ENCODE measurements around the gene SYF2.

Gene SYF2

GRCh38 chr1:25184001-25184762, 48.1 kb downstream of the SYF2 start:
- Histone ChIP-seq H3K9ac (ENCODE audit: low read depth, low read length, poor library complexity) (no peak overlapping the region), H3K79me1 (ENCODE audit: low read depth, low read length) (peaks cover 1% of the 10 kb centered on the region), H3K4me2 (ENCODE audit: insufficient read depth, low read length, poor library complexity, severe bottlenecking) (no peak overlapping the region), H3K36me3 (replicated peaks in 1 of 2; ENCODE audit: control insufficient read depth in 2 of 2, insufficient read depth in 2 of 2, low read length in 2 of 2) (no peaks in the 10 kb centered on the region), H3K4me1 (ENCODE audit: control insufficient read depth in 2 of 2, insufficient read depth in 1 of 2, low read depth in 1 of 2, low read length in 2 of 2) (no peaks in the 10 kb centered on the region), H2BK120ac (ENCODE audit: low read depth, low read length) (no peak overlapping the region), H3K18ac (ENCODE audit: low read length) (no peak overlapping the region), H3K4me3 (ENCODE audit: low read length in 2 of 2) (no peak overlapping the region), H2AFZ (ENCODE audit: low read length) (no peak overlapping the region), H3K4ac (ENCODE audit: low read length) (no peak overlapping the region), H4K91ac (ENCODE audit: low read depth, low read length, poor library complexity) (peak overlapping the region; percentile 46), H3K14ac (ENCODE audit: low read length) (no peak overlapping the region), H3K9me3 (replicated peaks in 1 of 2; ENCODE audit: control insufficient read depth in 2 of 2, insufficient read depth in 1 of 2, low read depth in 1 of 2, low read length in 2 of 2) (no peaks in the 10 kb centered on the region), H2BK5ac (ENCODE audit: low read length) (peak overlapping the region; percentile 67), H3K23ac (ENCODE audit: low read depth, low read length, poor library complexity) (no peak overlapping the region), H2BK15ac (ENCODE audit: low read length) (no peak overlapping the region), H2AK5ac (ENCODE audit: low read depth, low read length) (peak overlapping the region; percentile 61), H3K27me3 (ENCODE audit: control insufficient read depth in 3 of 3, insufficient read depth in 3 of 3, low read depth in 1 of 3, low read length in 3 of 3) (peaks cover 0 to 21% (median 0%) of the 10 kb centered on the region in 3 experiments), H2BK12ac (ENCODE audit: low read length) (no peak overlapping the region), H4K8ac (ENCODE audit: low read depth, low read length) (no peak overlapping the region), H3K27ac (replicated peaks; ENCODE audit: low read length) (no peak overlapping the region)
- WGBS, 2 donors (ENCODE audit: extremely low coverage in 2 of 2, insufficient read length in 2 of 2, insufficient replicate concordance in 1 of 2), result no CpG with 5 or more reads among the region's 13 CpGs
- DNase-seq (ENCODE audit: low spot score), result no peak

- Histone ChIP-seq H3K4me1 (ENCODE audit: control insufficient read depth in 2 of 2, insufficient read depth in 1 of 2, low read depth in 1 of 2, low read length in 2 of 2) (no peaks in the 10 kb centered on the region), H3K79me1 (ENCODE audit: low read depth, low read length) (peaks cover 1% of the 10 kb centered on the region), H3K23ac (ENCODE audit: low read depth, low read length, poor library complexity) (no peak overlapping the region), H3K18ac (ENCODE audit: low read length) (peak overlapping the region; percentile 50), H2AFZ (ENCODE audit: low read length) (no peak overlapping the region), H3K9ac (ENCODE audit: low read depth, low read length, poor library complexity) (no peak overlapping the region), H4K8ac (ENCODE audit: low read depth, low read length) (no peak overlapping the region), H2BK120ac (ENCODE audit: low read depth, low read length) (no peak overlapping the region), H3K27me3 (ENCODE audit: control insufficient read depth in 3 of 3, insufficient read depth in 3 of 3, low read depth in 1 of 3, low read length in 3 of 3) (peaks cover 0 to 21% (median 0%) of the 10 kb centered on the region in 3 experiments), H3K4me2 (ENCODE audit: insufficient read depth, low read length, poor library complexity, severe bottlenecking) (no peak overlapping the region), H3K27ac (replicated peaks; ENCODE audit: low read length) (no peak overlapping the region), H2BK12ac (ENCODE audit: low read length) (no peak overlapping the region), H3K9me3 (replicated peaks in 1 of 2; ENCODE audit: control insufficient read depth in 2 of 2, insufficient read depth in 1 of 2, low read depth in 1 of 2, low read length in 2 of 2) (peaks cover 0 to 4% of the 10 kb centered on the region in 2 donors), H3K4me3 (ENCODE audit: low read length in 2 of 2) (no peak overlapping the region), H3K4ac (ENCODE audit: low read length) (no peak overlapping the region), H4K91ac (ENCODE audit: low read depth, low read length, poor library complexity) (peak overlapping the region; percentile 46), H3K36me3 (replicated peaks in 1 of 2; ENCODE audit: control insufficient read depth in 2 of 2, insufficient read depth in 2 of 2, low read length in 2 of 2) (no peaks in the 10 kb centered on the region), H3K14ac (ENCODE audit: low read length) (no peak overlapping the region), H2AK5ac (ENCODE audit: low read depth, low read length) (peak overlapping the region; percentile 61), H2BK15ac (ENCODE audit: low read length) (no peak overlapping the region), H2BK5ac (ENCODE audit: low read length) (peak overlapping the region; percentile 67)
- no CpG with 5 or more reads among the region's 21 CpGs for WGBS, 2 donors (ENCODE audit: extremely low coverage in 2 of 2, insufficient read length in 2 of 2, insufficient replicate concordance in 1 of 2)
- no peak for DNase-seq (ENCODE audit: low spot score)
These were observed 48.9 kb downstream of the SYF2 start for GRCh38 chr1:25183126-25183980.

- Histone ChIP-seq H3K18ac (ENCODE audit: low read length) (no peak overlapping the region), H3K23ac (ENCODE audit: low read depth, low read length, poor library complexity) (no peak overlapping the region), H3K4ac (ENCODE audit: low read length) (no peak overlapping the region), H3K36me3 (replicated peaks in 1 of 2; ENCODE audit: control insufficient read depth in 2 of 2, insufficient read depth in 2 of 2, low read length in 2 of 2) (no peaks in the 10 kb centered on the region), H3K79me1 (ENCODE audit: low read depth, low read length) (peaks cover 1% of the 10 kb centered on the region), H3K27ac (replicated peaks; ENCODE audit: low read length) (no peak overlapping the region), H4K8ac (ENCODE audit: low read depth, low read length) (no peak overlapping the region), H3K9me3 (replicated peaks in 1 of 2; ENCODE audit: control insufficient read depth in 2 of 2, insufficient read depth in 1 of 2, low read depth in 1 of 2, low read length in 2 of 2) (peaks cover 0 to 4% of the 10 kb centered on the region in 2 donors), H2BK12ac (ENCODE audit: low read length) (no peak overlapping the region), H3K4me1 (ENCODE audit: control insufficient read depth in 2 of 2, insufficient read depth in 1 of 2, low read depth in 1 of 2, low read length in 2 of 2) (no peaks in the 10 kb centered on the region), H3K4me3 (ENCODE audit: low read length in 2 of 2) (no peak overlapping the region), H2AFZ (ENCODE audit: low read length) (no peak overlapping the region), H2BK120ac (ENCODE audit: low read depth, low read length) (no peak overlapping the region), H2AK5ac (ENCODE audit: low read depth, low read length) (no peak overlapping the region), H4K91ac (ENCODE audit: low read depth, low read length, poor library complexity) (no peak overlapping the region), H2BK5ac (ENCODE audit: low read length) (no peak overlapping the region), H3K4me2 (ENCODE audit: insufficient read depth, low read length, poor library complexity, severe bottlenecking) (no peak overlapping the region), H3K9ac (ENCODE audit: low read depth, low read length, poor library complexity) (no peak overlapping the region), H3K14ac (ENCODE audit: low read length) (peak overlapping the region; percentile 8), H3K27me3 (ENCODE audit: control insufficient read depth in 3 of 3, insufficient read depth in 3 of 3, low read depth in 1 of 3, low read length in 3 of 3) (peaks cover 0 to 21% (median 0%) of the 10 kb centered on the region in 3 experiments), H2BK15ac (ENCODE audit: low read length) (no peak overlapping the region)
- DNase-seq (ENCODE audit: low spot score), result no peak
- WGBS, 2 donors (ENCODE audit: extremely low coverage in 2 of 2, insufficient read length in 2 of 2, insufficient replicate concordance in 1 of 2), result no CpG with 5 or more reads among the region's 14 CpGs
These were observed 49.7 kb downstream of the SYF2 start for GRCh38 chr1:25182629-25183028.

- no peak overlapping the region for H4K91ac ChIP-seq (ENCODE audit: low read depth, low read length, poor library complexity)
- no peak overlapping the region for H2BK5ac ChIP-seq (ENCODE audit: low read length)
- H2BK120ac ChIP-seq (ENCODE audit: low read depth, low read length), result no peak overlapping the region
- H2BK15ac ChIP-seq (ENCODE audit: low read length), result no peak overlapping the region
- no peak overlapping the region for H3K27ac ChIP-seq (replicated peaks; ENCODE audit: low read length)
- no peak overlapping the region for H3K14ac ChIP-seq (ENCODE audit: low read length)
- no peak overlapping the region for H3K23ac ChIP-seq (ENCODE audit: low read depth, low read length, poor library complexity)
- H2AFZ ChIP-seq (ENCODE audit: low read length), result no peak overlapping the region
- H3K9me3 ChIP-seq (replicated peaks in 1 of 2; ENCODE audit: control insufficient read depth in 2 of 2, insufficient read depth in 1 of 2, low read depth in 1 of 2, low read length in 2 of 2), result peaks cover 0 to 4% of the 10 kb centered on the region in 2 donors
- no peak overlapping the region for H4K8ac ChIP-seq (ENCODE audit: low read depth, low read length)
- H3K36me3 ChIP-seq (replicated peaks in 1 of 2; ENCODE audit: control insufficient read depth in 2 of 2, insufficient read depth in 2 of 2, low read length in 2 of 2), result no peaks in the 10 kb centered on the region
- no peak overlapping the region for H2BK12ac ChIP-seq (ENCODE audit: low read length)
- no peak overlapping the region for H2AK5ac ChIP-seq (ENCODE audit: low read depth, low read length)
- H3K79me1 ChIP-seq (ENCODE audit: low read depth, low read length), result peaks cover 1% of the 10 kb centered on the region
- H3K18ac ChIP-seq (ENCODE audit: low read length), result no peak overlapping the region
- no peak overlapping the region for H3K4me2 ChIP-seq (ENCODE audit: insufficient read depth, low read length, poor library complexity, severe bottlenecking)
- H3K4me1 ChIP-seq (ENCODE audit: control insufficient read depth in 2 of 2, insufficient read depth in 1 of 2, low read depth in 1 of 2, low read length in 2 of 2), result no peaks in the 10 kb centered on the region
- no peak overlapping the region for H3K9ac ChIP-seq (ENCODE audit: low read depth, low read length, poor library complexity)
- H3K4me3 ChIP-seq (ENCODE audit: low read length in 2 of 2), result no peak overlapping the region
- DNase-seq (ENCODE audit: low spot score), result no peak
- no peak overlapping the region for H3K4ac ChIP-seq (ENCODE audit: low read length)
- no CpG with 5 or more reads among the region's 6 CpGs for WGBS, 2 donors (ENCODE audit: extremely low coverage in 2 of 2, insufficient read length in 2 of 2, insufficient replicate concordance in 1 of 2)
- peaks cover 0 to 21% (median 0%) of the 10 kb centered on the region in 3 experiments for H3K27me3 ChIP-seq (ENCODE audit: control insufficient read depth in 3 of 3, insufficient read depth in 3 of 3, low read depth in 1 of 3, low read length in 3 of 3)
These were observed 51.3 kb downstream of the SYF2 start for GRCh38 chr1:25180996-25181395.

Measured in neuronal stem cell (in vitro differentiated cells).